H1 (cell line): ENCODE data around the gene SLC6A7. TPM values are rescaled to one million over a fixed set of nuclear protein-coding genes. Genes with fewer than 3 reads are reported as not detected.

Experiments
- CTCF ChIA-PET: fragments of 300-600 bp; sonication (Branson Sonifier 250); formaldehyde crosslinking; loops from one replicate; lab custom pipeline; 2021; ENCODE audit not compliant: partially characterized antibody; lab: Charles Lee
- POLR2A ChIA-PET: fragments of 300-600 bp; sonication (Branson Sonifier 250); formaldehyde crosslinking; loops from one replicate; lab custom pipeline; 2021; ENCODE audit warnings: inconsistent platforms; ENCODE audit not compliant: partially characterized antibody; lab: Charles Lee
- DNase-seq, 2 experiments: peaks; one replicate each; pipeline versions ENCODE4 v3.0.0 to v3.0.0-alpha.2; 2010 to 2022; ENCODE audit warnings: low spot score in 2 of 2, low read depth in 1 of 2, mixed read lengths in 1 of 2
- FAIRE-seq: peaks from 2 replicates; lab custom pipeline; 2011; peaks lifted over from hg19 to GRCh38; lab: Jason Lieb, UNC
- H2AFZ ChIP-seq: 2 replicates; pipeline ENCODE4 v1.8.1; 2012; ENCODE audit warnings: low read length, inconsistent platforms
- H2AK5ac ChIP-seq: 2 replicates; pipeline ENCODE4 v1.6.1; 2013; ENCODE audit warnings: low read depth, low read length
- H2BK120ac ChIP-seq: replicated peaks from 2 replicates; pipeline ENCODE3; 2013; ENCODE audit warnings: low read depth, low read length, inconsistent platforms
- H2BK12ac ChIP-seq: 2 replicates; pipeline ENCODE4 v1.6.1; 2013; ENCODE audit warnings: low read depth, low read length
- H2BK15ac ChIP-seq: 2 replicates; pipeline ENCODE4 v1.6.1; 2013; ENCODE audit warnings: low read length
- H2BK20ac ChIP-seq: 2 replicates; pipeline ENCODE4 v1.6.1; 2013; ENCODE audit warnings: low read length
- H2BK5ac ChIP-seq: 2 replicates; pipeline ENCODE4 v1.6.1; 2013; ENCODE audit warnings: low read depth, low read length
- H3K14ac ChIP-seq: 2 replicates; pipeline ENCODE4 v1.6.1; 2013; ENCODE audit warnings: inconsistent platforms; ENCODE audit not compliant: insufficient read length
- H3K18ac ChIP-seq: 2 replicates; pipeline ENCODE4 v1.6.1; 2013; ENCODE audit warnings: low read length; ENCODE audit errors: extremely low read depth
- H3K23ac ChIP-seq: 2 replicates; pipeline ENCODE4 v1.6.1; 2013; ENCODE audit warnings: inconsistent platforms; ENCODE audit not compliant: insufficient read length
- H3K23me2 ChIP-seq: 2 replicates; pipeline ENCODE4 v1.6.1; 2013; ENCODE audit warnings: low read depth, low read length
- H3K27ac ChIP-seq: 2 replicates; pipeline ENCODE4 v1.6.1; 2011; ENCODE audit warnings: low read depth, low read length, inconsistent platforms
- H3K27me3 ChIP-seq, 4 experiments: replicated peaks in 1 of 4; 1 replicate in 1 of 4; 2 replicates in 3 of 4; pipeline versions ENCODE4 v1.6.1 to v1.8.1; 2011 to 2013; ENCODE audit warnings: low read length in 3 of 4, mild to moderate bottlenecking in 3 of 4, inconsistent platforms in 2 of 4, mixed read lengths in 2 of 4, moderate library complexity in 1 of 4; ENCODE audit not compliant: control insufficient read depth in 3 of 4, insufficient read depth in 3 of 4; ENCODE audit errors: extremely low read depth in 1 of 4
- H3K36me3 ChIP-seq, 4 experiments: 2 replicates each; pipeline versions ENCODE4 v1.6.1 to v1.8.1; 2011 to 2013; ENCODE audit warnings: mild to moderate bottlenecking in 4 of 4, low read length in 3 of 4, moderate library complexity in 2 of 4, control low read depth in 1 of 4, inconsistent platforms in 1 of 4; ENCODE audit not compliant: insufficient read depth in 4 of 4, control insufficient read depth in 2 of 4
- H3K4ac ChIP-seq: replicated peaks from 2 replicates; pipeline ENCODE3; 2013; ENCODE audit warnings: low read length, low read depth, mixed read lengths, inconsistent platforms; ENCODE audit not compliant: insufficient read length
- H3K4me1 ChIP-seq, 4 experiments: replicated peaks in 1 of 4; 1 replicate in 1 of 4; 2 replicates in 3 of 4; pipeline versions ENCODE4 v1.6.1 to v1.8.1; 2011 to 2013; ENCODE audit warnings: low read length in 3 of 4, inconsistent platforms in 2 of 4, mixed read lengths in 1 of 4; ENCODE audit not compliant: insufficient read depth in 4 of 4, control insufficient read depth in 3 of 4
- H3K4me2 ChIP-seq, 2 experiments: 2 replicates each; pipeline versions ENCODE4 v1.6.1 to v1.8.1; 2011 to 2013; ENCODE audit warnings: low read depth in 2 of 2, low read length in 2 of 2, control low read depth in 1 of 2, inconsistent platforms in 1 of 2, mild to moderate bottlenecking in 1 of 2; ENCODE audit not compliant: insufficient read depth in 1 of 2
- H3K4me3 ChIP-seq, 4 experiments: fragments of 200-600, 300-600 bp in 1 of 4; sonication (generic), shearing (Covaris generic), sonication (Bioruptor Twin) in 1 of 4; 2 replicates each; pipeline versions ENCODE4 v1.5.1 to v1.8.1; 2011 to 2016; ENCODE audit warnings: low read length in 4 of 4, low read depth in 3 of 4, control low read depth in 2 of 4, inconsistent platforms in 2 of 4, mild to moderate bottlenecking in 2 of 4, mixed read lengths in 1 of 4, moderate library complexity in 1 of 4; ENCODE audit not compliant: insufficient read depth in 2 of 4; ENCODE audit errors: extremely low read depth in 1 of 4
- H3K56ac ChIP-seq: replicated peaks from 2 replicates; pipeline ENCODE3; 2013; ENCODE audit warnings: low read depth, mild to moderate bottlenecking, mixed read lengths, low read length, inconsistent platforms; ENCODE audit not compliant: insufficient read length
- H3K79me1 ChIP-seq: 2 replicates; pipeline ENCODE4 v1.6.1; 2013; ENCODE audit warnings: low read depth, low read length, control low read depth
- H3K79me2 ChIP-seq, 2 experiments: 2 replicates each; pipeline versions ENCODE4 v1.6.1 to v1.8.1; 2012 to 2013; ENCODE audit warnings: low read length in 2 of 2, mild to moderate bottlenecking in 2 of 2, inconsistent platforms in 1 of 2; ENCODE audit not compliant: insufficient read depth in 2 of 2, control insufficient read depth in 1 of 2
- H3K9ac ChIP-seq, 4 experiments: replicated peaks in 1 of 4; 1 replicate in 1 of 4; 2 replicates in 3 of 4; pipeline versions ENCODE4 v1.6.1 to v1.8.1; 2011 to 2013; ENCODE audit warnings: low read depth in 3 of 4, low read length in 3 of 4, control low read depth in 2 of 4, mild to moderate bottlenecking in 2 of 4, moderate library complexity in 2 of 4, inconsistent platforms in 1 of 4; ENCODE audit errors: extremely low read depth in 1 of 4
- H3K9me3 ChIP-seq, 2 experiments: 2 replicates each; pipeline versions ENCODE4 v1.6.1 to v1.8.1; 2012 to 2013; ENCODE audit warnings: mild to moderate bottlenecking in 2 of 2, moderate library complexity in 2 of 2, control low read depth in 1 of 2, inconsistent platforms in 1 of 2, low read depth in 1 of 2, low read length in 1 of 2, mixed read lengths in 1 of 2; ENCODE audit not compliant: insufficient read depth in 2 of 2
- H4K20me1 ChIP-seq, 2 experiments: replicated peaks in 1 of 2; 2 replicates each; pipeline versions ENCODE3 to v1.8.1; 2011 to 2013; ENCODE audit warnings: inconsistent platforms in 2 of 2, low read length in 2 of 2, mild to moderate bottlenecking in 1 of 2; ENCODE audit not compliant: insufficient read depth in 2 of 2, control insufficient read depth in 1 of 2
- H4K5ac ChIP-seq: 2 replicates; pipeline ENCODE4 v1.6.1; 2013; ENCODE audit warnings: low read length, low read depth, mixed read lengths, inconsistent platforms; ENCODE audit not compliant: insufficient read length
- H4K8ac ChIP-seq: 2 replicates; pipeline ENCODE4 v1.8.0; 2013; ENCODE audit warnings: mild to moderate bottlenecking, moderate library complexity, low read length, inconsistent platforms; ENCODE audit not compliant: insufficient read depth; ENCODE audit errors: extremely low read depth
- H4K91ac ChIP-seq: replicated peaks from 2 replicates; pipeline ENCODE3; 2013; ENCODE audit warnings: low read length, mixed read lengths, inconsistent platforms; ENCODE audit not compliant: insufficient read length
- CREB1 ChIP-seq: IDR thresholded peaks from 2 replicates; pipeline ENCODE4 v1.6.1; 2012; ENCODE audit warnings: inconsistent platforms
- HDAC2 ChIP-seq, 2 experiments: fragments of 300-600 bp in 1 of 2; sonication (generic) in 1 of 2; IDR thresholded peaks; 2 replicates each; pipeline ENCODE4 v1.6.1; 2011 to 2012; ENCODE audit warnings: low read depth in 2 of 2, low read length in 2 of 2, mild to moderate bottlenecking in 2 of 2, moderate library complexity in 2 of 2, borderline replicate concordance in 1 of 2, inconsistent platforms in 1 of 2
- KDM1A ChIP-seq: fragments of 200-600, 300-600 bp; sonication (generic); IDR thresholded peaks from 2 replicates; pipeline ENCODE4 v1.7.1; 2016; ENCODE audit warnings: mild to moderate bottlenecking, low read length, borderline replicate concordance
- WGBS, 2 experiments: shearing (Covaris generic) in 1 of 2; methylation state at CpG; one replicate each; pipeline versions ENCODE4 v1.1.6 to v1.1.7; 2013 to 2015; ENCODE audit warnings: low lambda C conversion rate in 2 of 2, mixed read lengths in 2 of 2, inconsistent platforms in 1 of 2, low coverage in 1 of 2, missing lambda C conversion rate in 1 of 2; ENCODE audit not compliant: insufficient replicate concordance in 2 of 2, insufficient coverage in 1 of 2, insufficient read length in 1 of 2; ENCODE audit errors: extremely low coverage in 1 of 2, missing lambda C conversion rate in 1 of 2; 5-methylcytosine and 5-hydroxymethylcytosine counted together
- polyA plus RNA-seq, 7 experiments: library from polyadenylated mRNA; depleted of rRNA in 3 of 7; stranded (reverse) in 5 of 7; unstranded in 2 of 7; fragments of >200 nt in 5 of 7; fragments of 200-250 nt in 2 of 7; gene quantifications; 1 replicate in 5 of 7; 2 replicates in 1 of 7; 4 replicates in 1 of 7; pipeline versions ENCODE4 v1.2.1 to v1.2.3, GENCODE V29; 2011 to 2013; ENCODE audit warnings: missing spikeins in 2 of 7, mixed read lengths in 2 of 7
- total RNA-seq: library from RNA; stranded (reverse); fragmentation: NEBNext Ultra II Directional; extraction: Animal tissue kit (Norgen Biotek cat#: 25700); gene quantifications from 2 replicates; pipeline ENCODE4 v1.2.1, GENCODE V29; 2021

SLC6A7 gene
- total and polyA plus RNA-seq, 2 of the 8 experiments (the other 6 are each of a cell fraction or from before 2014, with no cell fraction given), result 0.07 to 0.12 TPM

DNA sequence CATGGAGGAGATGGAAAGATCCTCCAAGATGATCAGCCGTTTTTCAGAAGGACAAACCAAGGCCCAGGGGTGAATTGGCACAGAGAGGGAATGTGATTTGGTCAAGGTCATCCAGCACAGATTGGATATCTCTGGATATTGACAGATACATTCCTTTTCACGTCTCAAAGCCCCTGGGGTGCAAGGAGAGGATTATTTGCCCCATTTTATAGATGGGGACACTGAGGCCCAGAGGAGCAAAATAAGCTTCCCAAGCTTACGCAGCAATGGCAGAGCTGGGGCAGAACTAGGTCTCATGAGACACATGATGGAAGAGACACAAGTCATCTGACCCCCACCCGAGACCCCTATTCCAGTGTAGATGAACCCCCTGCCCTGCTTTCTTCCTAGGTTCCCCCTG lies 33.3 kb upstream of the SLC6A7 start:
- Histone ChIP-seq H2BK12ac (peak overlapping the region; percentile 44; the same call in 1 of the 2 replicates), H4K20me1 (no peaks in the 10 kb centered on the region), H3K56ac (no peak overlapping the region), H3K79me1 (no peaks in the 10 kb centered on the region), H2BK20ac (0 out of 2 replicates have a peak overlapping the region, but pooled peaks have one; percentile 5), H3K18ac (no peak overlapping the region), H3K14ac (no peak overlapping the region), H2AFZ (no peak overlapping the region), H3K9me3 (no peaks in the 10 kb centered on the region), H3K9ac (no peak overlapping the region), H2BK15ac (no peak overlapping the region), H3K4me2 (peak overlapping the region in 1 of 2 experiments; percentile 73; a peak in 1 of 4 replicates), H3K23ac (no peak overlapping the region), H4K5ac (no peak overlapping the region), H3K4me3 (no peak overlapping the region), H3K23me2 (no peaks in the 10 kb centered on the region; the same call in 1 of the 2 replicates), H4K8ac (no peak overlapping the region), H2AK5ac (peak overlapping the region; percentile 91; the same call in 1 of the 2 replicates), H3K4ac (no peak overlapping the region), H2BK120ac (no peak overlapping the region), H2BK5ac (no peak overlapping the region), H3K36me3 (no peaks in the 10 kb centered on the region), H4K91ac (no peak overlapping the region), H3K27me3 (no peaks in the 10 kb centered on the region; a peak in 2 of 7 replicates), H3K4me1 (peaks cover 9 to 27% (median 15%) of the 10 kb centered on the region in 4 experiments), H3K79me2 (no peaks in the 10 kb centered on the region), H3K27ac (no peak overlapping the region)
- CTCF ChIA-PET, result interaction anchor here (0.7 to 15.3 kb wide), 9 partner anchors 11 to 194 kb away, joined by 3 to 372 read pairs (median 8); no protein-coding TSS in a partner anchor
- WGBS, 2 experiments, result 74% methylated on average over 4 of the region's 4 CpGs; no CpG with 5 or more reads in 1 of the 2 experiments
- POLR2A ChIA-PET, result no interaction called here
- DNase-seq (no peak), FAIRE-seq (no peak)
- peak; percentile 75; the same call in 1 of the 2 replicates for TF ChIP-seq KDM1A
- TF ChIP-seq CREB1, result no peak
- TF ChIP-seq HDAC2 (IDR thresholded peaks at IDR 0.05; ENCODE audit: borderline replicate concordance in 1 of 2, low read depth in 2 of 2, low read length in 2 of 2), result 0 out of 4 replicates have a peak, but pooled peaks of 1 of the 2 experiments have one; percentile 31
